ENCODE results near the gene TRIM37. TPM values are rescaled to one million over a fixed set of nuclear protein-coding genes. Genes with fewer than 3 reads are reported as not detected.

TRIM37 gene
- total RNA-seq, 1 experiment from 2014 or later: 37.7 TPM

GRCh38 chr17:59149841-59150511 lies 43.3 kb upstream of the TRIM37 start:
- Histone ChIP-seq H3K27me3 (replicated peaks; ENCODE audit: control insufficient read depth, insufficient read depth, low read length) (no peaks in the 10 kb centered on the region), H3K4me3 (ENCODE audit: low read depth, low read length) (no peak overlapping the region), H3K4me1 (peaks cover 20% of the 10 kb centered on the region), H3K36me3 (ENCODE audit: control insufficient read depth, insufficient read depth, low read length) (no peaks in the 10 kb centered on the region), H3K9me3 (no peaks in the 10 kb centered on the region)
- no peaks in the 10 kb centered on the region for H3K27me3 Mint-ChIP-seq (ENCODE audit: insufficient read depth, unreplicated experiment)
- no peak overlapping the region for H3K4me3 Mint-ChIP-seq (ENCODE audit: unreplicated experiment)
- CTCF ChIA-PET: no interaction called here
- peaks cover 20% of the 10 kb centered on the region for H3K4me1 Mint-ChIP-seq (ENCODE audit: low read depth, unreplicated experiment)
- no peak for TF ChIP-seq CTCF (IDR thresholded peaks at IDR 0.05; ENCODE audit: insufficient read depth in 1 of 2, low read depth in 1 of 2, low read length in 1 of 2, severe bottlenecking in 1 of 2, unreplicated experiment in 1 of 2)
- no peaks in the 10 kb centered on the region for H3K9me3 Mint-ChIP-seq (ENCODE audit: unreplicated experiment)
- H3K36me3 Mint-ChIP-seq (ENCODE audit: insufficient read depth, unreplicated experiment): peaks cover 9% of the 10 kb centered on the region
- no TSS peak for BruUV-seq (replicated peaks)
- intact Hi-C loops (cut with micrococcal nuclease; ENCODE audit: unreplicated experiment): no loop called here
- H3K27ac Mint-ChIP-seq (ENCODE audit: unreplicated experiment): no peak overlapping the region
- POLR2A ChIA-PET: interaction anchor here (0.5 kb wide), 1 partner anchor 53 kb away, joined by 3 read pairs; no protein-coding TSS in a partner anchor
- DNase-seq: no peak

GRCh38 chr17:59149051-59149450 lies 42.4 kb upstream of the TRIM37 start:
- BruUV-seq (replicated peaks): no TSS peak
- Histone ChIP-seq H3K36me3 (ENCODE audit: control insufficient read depth, insufficient read depth, low read length) (no peaks in the 10 kb centered on the region), H3K27me3 (replicated peaks; ENCODE audit: control insufficient read depth, insufficient read depth, low read length) (no peaks in the 10 kb centered on the region), H3K9me3 (no peaks in the 10 kb centered on the region), H3K4me1 (peaks cover 20% of the 10 kb centered on the region), H3K4me3 (ENCODE audit: low read depth, low read length) (no peak overlapping the region)
- ChIA-PET POLR2A (no interaction called here), CTCF (no interaction called here)
- H3K36me3 Mint-ChIP-seq (ENCODE audit: insufficient read depth, unreplicated experiment): peaks cover 18% of the 10 kb centered on the region
- H3K4me3 Mint-ChIP-seq (ENCODE audit: unreplicated experiment): no peak overlapping the region
- no peak for DNase-seq
- peaks cover 20% of the 10 kb centered on the region for H3K4me1 Mint-ChIP-seq (ENCODE audit: low read depth, unreplicated experiment)
- intact Hi-C loops (cut with micrococcal nuclease; ENCODE audit: unreplicated experiment): no loop called here
- H3K9me3 Mint-ChIP-seq (ENCODE audit: unreplicated experiment): no peaks in the 10 kb centered on the region
- H3K27ac Mint-ChIP-seq (ENCODE audit: unreplicated experiment): no peak overlapping the region
- TF ChIP-seq CTCF (IDR thresholded peaks at IDR 0.05; ENCODE audit: insufficient read depth in 1 of 2, low read depth in 1 of 2, low read length in 1 of 2, severe bottlenecking in 1 of 2, unreplicated experiment in 1 of 2): no peak
- no peaks in the 10 kb centered on the region for H3K27me3 Mint-ChIP-seq (ENCODE audit: insufficient read depth, unreplicated experiment)

GRCh38 chr17:59145571-59146096 lies 39.0 kb upstream of the TRIM37 start:
- no peaks in the 10 kb centered on the region for H3K4me1 ChIP-seq
- no peak for DNase-seq
- no peak for TF ChIP-seq CTCF (IDR thresholded peaks at IDR 0.05; ENCODE audit: insufficient read depth in 1 of 2, low read depth in 1 of 2, low read length in 1 of 2, severe bottlenecking in 1 of 2, unreplicated experiment in 1 of 2)
- H3K4me3 ChIP-seq (ENCODE audit: low read depth, low read length): no peak overlapping the region
- no peaks in the 10 kb centered on the region for H3K27me3 ChIP-seq (replicated peaks; ENCODE audit: control insufficient read depth, insufficient read depth, low read length)
- ChIA-PET POLR2A (interaction anchor here (0.6 kb wide), 1 partner anchor 8 kb away, joined by 5 read pairs; no protein-coding TSS in a partner anchor), CTCF (no interaction called here)
- Mint-ChIP-seq H3K9me3 (ENCODE audit: unreplicated experiment) (no peaks in the 10 kb centered on the region), H3K4me3 (ENCODE audit: unreplicated experiment) (no peak overlapping the region), H3K27ac (ENCODE audit: unreplicated experiment) (no peak overlapping the region), H3K4me1 (ENCODE audit: low read depth, unreplicated experiment) (no peaks in the 10 kb centered on the region), H3K27me3 (ENCODE audit: insufficient read depth, unreplicated experiment) (no peaks in the 10 kb centered on the region), H3K36me3 (ENCODE audit: insufficient read depth, unreplicated experiment) (peaks cover 37% of the 10 kb centered on the region)
- intact Hi-C loops (cut with micrococcal nuclease; ENCODE audit: unreplicated experiment): no loop called here
- no peaks in the 10 kb centered on the region for H3K36me3 ChIP-seq (ENCODE audit: control insufficient read depth, insufficient read depth, low read length)
- no peaks in the 10 kb centered on the region for H3K9me3 ChIP-seq
- no TSS peak for BruUV-seq (replicated peaks)

Data from Caco-2 (cell line).